IPS DF 19.7 (cell line): Measurements from ENCODE around the gene CNTNAP1.
"Not testable (repeated sequence)": the region's sequence is repeated elsewhere in the genome, so short reads cannot be mapped to it uniquely, and the experiment has no call there.

ENCODE experiments used
- DNase-seq: peaks from one replicate; pipeline ENCODE4 v3.0.0-alpha.2; 2013; ENCODE audit warnings: low read depth, low spot score

The CNTNAP1 gene

DNA sequence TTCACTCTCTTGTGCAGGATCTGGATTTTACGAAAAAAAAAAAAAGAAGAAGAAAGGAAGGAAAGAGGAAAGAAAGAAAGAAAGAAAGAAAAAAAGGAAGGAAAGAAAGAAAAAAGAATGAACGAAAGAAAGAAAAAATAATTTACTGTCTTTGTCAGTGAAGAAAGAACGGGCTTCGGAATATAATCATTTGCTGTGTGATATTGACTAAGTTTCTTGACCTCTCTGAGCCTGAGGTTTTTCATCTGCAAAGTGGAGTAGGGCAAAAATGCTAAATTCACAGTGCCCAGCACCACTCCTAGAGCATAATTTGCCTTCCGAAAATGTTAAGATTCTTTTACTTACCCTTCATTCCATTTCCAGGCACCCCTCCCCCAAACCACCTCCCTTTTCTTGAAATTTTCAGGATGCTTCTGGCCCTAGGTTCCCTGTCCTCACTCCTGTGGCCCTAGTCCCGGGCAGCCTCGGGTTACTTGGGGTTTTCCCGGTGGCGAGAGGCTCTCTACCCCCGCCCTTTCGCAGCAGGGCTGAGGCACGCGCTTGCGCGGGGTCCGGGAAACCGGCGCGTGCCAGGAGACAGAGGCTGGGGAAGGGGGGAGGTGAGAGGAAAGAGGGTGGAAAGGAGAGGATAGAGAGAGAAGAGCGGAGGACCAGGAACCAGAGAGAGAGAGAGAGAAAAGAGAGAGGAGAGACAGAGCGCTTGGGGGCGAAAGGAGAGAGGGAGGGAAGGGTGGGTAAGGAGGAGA is at the start of gene CNTNAP1:
CNTNAP1 (plus strand) TSS at position 556 of the 746 bp plus-strand sequence. CDS start 299 bp downstream, outside the sequence.
- no peak for DNase-seq

DNA sequence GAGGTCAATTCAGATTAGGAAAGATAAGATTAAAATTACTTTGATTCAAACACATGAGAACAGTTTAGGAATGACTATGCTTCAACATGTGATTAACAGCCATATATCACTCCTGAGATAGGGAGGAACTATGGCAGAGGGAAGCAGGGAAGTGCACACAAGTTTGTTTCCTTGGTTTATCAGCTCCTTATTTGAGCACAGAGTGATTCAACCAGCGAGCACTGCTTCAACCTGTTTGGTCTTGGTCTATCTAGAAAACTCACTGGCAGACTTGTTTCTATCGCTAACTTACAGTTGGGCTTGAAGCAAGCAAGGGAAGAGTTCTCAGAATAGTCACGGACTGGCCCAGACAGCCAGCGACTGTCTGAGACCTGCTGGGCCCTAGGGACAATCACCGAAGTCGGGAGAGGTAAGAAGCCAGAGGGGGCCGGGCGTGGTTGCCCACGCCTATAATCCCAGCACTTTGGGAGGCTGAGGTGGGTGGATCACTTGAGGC is 49.3 kb upstream of the CNTNAP1 start:
- DNase-seq, result no peak

DNA sequence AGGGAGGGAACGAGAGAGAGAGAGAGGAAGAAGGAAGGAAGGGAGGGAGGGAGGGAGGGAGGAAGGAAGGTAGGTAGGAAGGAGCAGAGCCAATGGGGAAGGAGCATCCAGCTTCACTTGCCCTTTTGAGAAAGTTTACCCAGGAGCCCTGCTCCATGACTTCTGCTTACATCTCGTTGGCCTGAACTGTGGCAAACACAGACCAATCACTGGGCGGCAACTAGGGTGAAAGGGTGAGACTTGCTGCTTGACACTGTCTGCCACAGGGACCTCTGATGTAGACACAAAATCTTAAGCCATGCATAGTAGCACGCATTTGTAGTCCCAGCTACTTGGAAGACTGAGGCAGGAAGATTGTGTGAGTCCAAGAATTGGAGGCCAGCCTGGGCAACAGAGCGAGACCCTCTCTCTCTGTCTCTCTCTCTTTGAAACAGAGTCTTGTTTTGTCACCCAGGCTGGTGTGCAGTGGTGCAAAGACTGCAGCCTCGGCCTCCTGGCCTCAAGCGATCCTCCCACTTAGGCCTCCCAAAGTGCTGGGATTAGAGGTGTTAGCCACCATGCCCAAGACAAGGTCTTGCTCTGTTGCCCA is 42.7 kb upstream of the CNTNAP1 start:
- DNase-seq, result no peak

DNA sequence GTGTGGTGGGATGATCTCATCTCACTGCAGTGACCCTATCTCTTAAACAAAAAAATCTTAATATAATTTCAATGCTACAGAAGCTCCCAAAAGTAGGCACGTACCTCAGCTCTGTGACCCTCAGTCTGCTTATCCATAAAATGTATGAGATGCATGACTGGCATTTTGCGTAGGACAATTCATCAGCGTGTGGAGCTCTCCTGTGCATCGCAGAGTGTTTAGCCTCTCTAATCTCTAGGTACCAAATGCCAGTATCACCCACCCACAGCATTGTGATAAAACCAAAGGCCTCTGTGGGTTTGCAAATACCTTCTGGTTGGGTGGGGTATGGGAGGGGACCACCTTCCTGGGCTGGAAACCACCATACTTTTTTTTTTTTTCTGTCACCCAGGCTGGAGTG is 42.2 kb upstream of the CNTNAP1 start:
- DNase-seq, result no peak

DNA sequence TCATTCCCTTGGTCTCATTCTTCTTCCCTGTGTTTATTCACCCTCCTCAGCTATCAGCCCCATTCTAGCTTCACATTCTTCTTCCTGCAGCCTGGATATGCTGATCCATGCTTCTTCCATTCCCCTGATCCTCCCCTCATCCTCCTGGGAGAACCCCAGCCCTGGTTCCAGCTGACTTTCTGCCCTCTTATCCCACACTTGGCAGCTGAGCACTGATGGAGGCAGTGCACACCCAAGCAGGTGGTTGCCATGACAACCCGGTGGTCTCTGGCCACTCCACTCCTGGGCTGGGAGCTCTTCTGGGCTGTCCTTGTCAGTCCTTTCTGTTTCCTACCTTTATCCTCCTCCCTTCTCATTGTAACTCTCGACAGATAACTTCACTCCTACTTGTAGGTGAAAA is 40.0 kb upstream of the CNTNAP1 start:
- no peak for DNase-seq

DNA sequence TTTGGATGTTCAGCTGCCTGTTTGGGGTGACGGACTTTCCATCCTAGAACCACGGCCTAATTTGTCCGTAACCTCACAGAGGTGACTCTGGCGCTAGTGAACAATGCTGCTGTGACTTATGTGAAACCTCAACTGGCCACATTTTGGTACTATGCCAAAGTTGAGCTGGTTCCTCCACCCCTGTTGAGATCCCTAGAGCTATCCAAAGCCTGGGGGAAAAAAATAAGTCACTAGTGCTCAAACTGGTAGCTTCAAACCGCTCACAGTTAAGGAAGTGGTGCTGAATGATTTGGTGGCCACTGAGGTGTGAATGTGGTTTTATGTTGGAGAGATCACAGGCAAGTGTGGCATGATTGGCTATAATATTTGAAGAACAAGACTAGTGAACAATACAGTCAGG is 34.6 kb upstream of the CNTNAP1 start:
- DNase-seq, result no peak

DNA sequence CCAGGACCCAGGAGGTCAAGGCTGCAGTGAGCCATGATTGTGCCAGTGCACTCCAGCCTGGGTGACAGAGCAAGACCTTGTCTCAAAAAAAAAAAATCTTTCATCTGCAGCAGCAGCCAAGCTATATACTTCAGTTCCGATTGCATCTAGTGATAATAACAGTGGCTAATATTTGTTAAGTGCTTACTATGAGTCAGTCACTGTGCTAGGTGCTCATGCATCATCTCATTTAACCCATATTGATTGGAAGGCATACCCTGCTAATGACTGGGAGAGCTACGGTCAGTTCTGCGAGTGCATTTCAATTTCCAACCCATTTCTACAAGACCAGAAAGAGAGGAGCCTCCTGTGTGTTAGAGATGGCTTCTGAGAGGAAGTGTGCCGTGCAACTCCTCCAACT is 30.9 kb upstream of the CNTNAP1 start:
- DNase-seq, result no peak

DNA sequence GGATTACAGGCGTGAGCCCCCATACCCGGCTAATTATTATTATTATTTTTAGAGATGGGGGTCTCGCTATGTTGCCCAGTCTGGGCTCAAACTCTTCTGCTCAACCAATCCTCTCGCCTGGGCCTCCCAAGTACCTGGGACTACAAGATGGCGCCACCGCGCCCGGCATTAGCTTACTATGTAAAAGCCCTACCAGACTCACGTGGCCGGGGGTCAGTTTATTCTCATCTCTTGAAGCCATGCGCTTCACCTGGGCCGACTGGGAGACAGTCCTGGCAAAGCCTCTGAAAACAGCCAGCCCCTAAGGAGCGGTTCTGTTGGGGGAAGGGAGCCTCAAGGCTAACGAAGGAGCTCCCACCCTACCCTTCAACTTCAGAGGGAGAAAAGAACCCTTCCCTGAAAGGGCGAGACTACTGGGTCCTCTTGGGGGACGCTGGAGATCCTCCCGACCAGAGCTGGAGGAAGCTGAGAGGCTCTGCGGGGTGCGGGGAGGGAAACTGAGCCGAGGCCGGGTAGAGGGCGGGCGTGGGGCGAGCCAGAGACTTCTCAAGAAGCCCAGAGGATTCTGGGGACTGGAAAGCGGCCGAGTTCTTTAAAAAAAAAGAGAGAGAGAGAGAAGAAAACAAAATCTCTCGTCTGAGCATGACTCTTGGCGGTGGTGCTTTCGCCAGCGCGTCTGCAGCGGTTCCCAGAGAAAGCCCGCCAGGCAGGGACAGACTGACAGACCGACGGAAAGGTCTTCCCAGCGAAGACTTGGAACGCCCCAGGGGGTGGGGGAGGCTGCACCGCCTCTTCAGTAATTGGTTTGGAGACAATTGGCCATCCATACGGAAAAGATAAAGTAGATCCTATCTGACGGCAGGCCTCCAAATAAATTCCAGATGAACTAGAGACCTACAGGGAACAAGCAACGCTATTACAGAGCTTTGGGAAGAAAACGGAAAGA is 28.9 kb upstream of the CNTNAP1 start:
- DNase-seq, result no peak

DNA sequence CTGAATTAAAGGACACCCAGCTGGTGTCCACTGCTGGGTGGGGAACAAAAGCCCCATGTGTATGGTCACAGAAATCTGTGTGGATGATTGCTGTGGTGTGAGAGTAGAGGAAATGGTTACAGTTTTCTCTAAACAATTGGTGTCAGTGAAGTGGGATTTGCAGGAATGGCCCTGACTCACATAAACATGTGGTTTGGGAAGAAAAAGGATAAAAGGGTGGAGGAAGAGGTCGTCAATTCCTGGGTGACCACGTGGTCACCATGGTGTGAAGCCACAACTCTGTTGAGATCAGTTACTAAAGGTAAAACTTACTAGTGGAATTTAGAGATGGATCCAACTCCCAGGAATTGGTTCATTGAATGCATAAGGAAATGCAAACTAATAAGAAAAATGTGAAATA is 26.8 kb upstream of the CNTNAP1 start:
- DNase-seq, result no peak

DNA sequence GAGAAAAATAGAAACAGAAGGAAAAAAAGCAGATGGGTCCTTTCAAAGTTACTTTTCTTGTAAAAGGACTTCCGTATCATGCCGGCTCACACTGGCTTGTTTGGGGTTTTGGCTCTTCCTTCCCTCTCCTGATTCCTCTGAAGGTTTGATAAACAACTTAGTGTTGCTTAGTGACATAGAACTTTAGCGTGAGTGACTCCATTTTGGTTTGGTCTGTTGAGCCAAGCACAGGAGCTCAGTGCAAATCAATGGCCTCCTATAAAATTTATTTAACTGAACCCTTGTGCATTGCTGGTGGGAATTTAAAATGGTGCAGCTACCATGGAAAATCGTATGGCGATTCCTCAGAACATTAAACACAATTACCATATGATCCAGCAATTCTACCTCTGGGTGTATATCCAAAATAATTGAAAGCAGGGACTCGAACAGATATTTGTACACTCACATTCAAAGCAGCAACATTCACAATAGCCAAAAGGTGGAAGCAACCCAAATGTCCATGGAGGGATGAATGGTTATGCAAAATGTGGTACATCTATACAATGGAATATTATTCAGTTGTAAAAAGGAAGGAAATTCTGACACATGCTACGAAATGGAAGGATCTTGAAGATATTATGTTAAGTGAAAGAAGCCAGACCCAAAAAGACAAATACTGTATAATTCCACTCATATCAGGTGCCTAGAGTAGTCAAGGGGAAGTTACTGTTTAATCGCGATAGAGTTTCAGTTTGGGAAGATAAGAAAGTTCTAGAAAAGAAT is 24.3 kb upstream of the CNTNAP1 start:
- no peak for DNase-seq

DNA sequence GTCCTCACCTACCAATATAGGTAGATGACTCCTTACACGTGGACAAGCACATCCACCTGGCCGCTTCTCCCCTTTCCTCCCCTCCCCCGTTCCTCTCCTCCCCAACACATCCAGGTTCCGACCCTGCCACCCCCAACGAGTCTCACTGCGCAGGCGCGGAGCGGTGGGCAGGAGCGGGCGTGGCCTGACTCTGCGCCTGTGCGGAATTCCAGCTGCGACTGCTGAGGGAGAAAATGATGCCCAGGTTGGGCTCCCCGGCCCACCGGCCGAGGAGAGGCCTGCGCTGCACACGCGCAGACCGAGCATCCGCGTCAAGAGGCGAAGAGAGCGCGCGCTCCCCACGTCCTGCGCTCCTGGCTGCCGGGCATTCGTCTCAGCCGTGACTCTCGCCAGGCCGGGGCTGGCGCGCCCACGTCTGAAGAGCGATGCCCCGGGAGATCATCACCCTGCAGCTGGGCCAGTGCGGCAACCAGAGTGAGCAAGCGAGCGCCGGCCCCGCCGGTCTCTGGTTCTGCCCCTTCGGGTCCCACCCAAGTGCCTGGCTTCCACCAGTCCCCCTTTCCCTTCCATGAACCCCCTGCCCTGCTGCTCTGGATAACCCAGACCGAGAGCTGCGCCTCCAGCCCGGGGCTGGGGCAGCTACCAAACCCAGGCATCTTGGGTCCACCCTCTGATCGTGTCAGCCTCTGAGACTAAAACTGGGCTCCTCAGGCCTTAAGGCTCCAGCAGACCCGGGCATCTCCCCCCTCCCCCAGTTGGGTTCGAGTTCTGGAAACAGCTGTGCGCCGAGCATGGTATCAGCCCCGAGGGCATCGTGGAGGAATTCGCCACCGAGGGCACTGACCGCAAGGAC is 23.0 kb upstream of the CNTNAP1 start, which contains the start of gene TUBG2:
TUBG2 (plus strand) TSS at position 206 of the 853 bp plus-strand sequence; CDS start at position 426, 220 bp downstream.
- DNase-seq, result no peak

DNA sequence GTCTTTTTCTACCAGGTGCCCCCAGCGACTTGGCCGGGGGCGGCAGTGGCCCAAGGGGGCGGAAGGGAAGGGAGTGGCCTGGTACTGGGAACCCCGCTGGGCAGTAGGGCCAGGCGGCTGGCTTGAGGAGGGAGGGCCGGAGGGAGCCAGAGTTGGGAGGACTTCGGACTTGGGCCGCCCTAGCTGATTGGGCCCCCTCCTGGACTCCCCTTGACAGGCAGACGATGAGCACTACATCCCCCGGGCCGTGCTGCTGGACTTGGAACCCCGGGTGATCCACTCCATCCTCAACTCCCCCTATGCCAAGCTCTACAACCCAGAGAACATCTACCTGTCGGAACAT is 22.4 kb upstream of the CNTNAP1 start:
- not testable (repeated sequence) for DNase-seq

DNA sequence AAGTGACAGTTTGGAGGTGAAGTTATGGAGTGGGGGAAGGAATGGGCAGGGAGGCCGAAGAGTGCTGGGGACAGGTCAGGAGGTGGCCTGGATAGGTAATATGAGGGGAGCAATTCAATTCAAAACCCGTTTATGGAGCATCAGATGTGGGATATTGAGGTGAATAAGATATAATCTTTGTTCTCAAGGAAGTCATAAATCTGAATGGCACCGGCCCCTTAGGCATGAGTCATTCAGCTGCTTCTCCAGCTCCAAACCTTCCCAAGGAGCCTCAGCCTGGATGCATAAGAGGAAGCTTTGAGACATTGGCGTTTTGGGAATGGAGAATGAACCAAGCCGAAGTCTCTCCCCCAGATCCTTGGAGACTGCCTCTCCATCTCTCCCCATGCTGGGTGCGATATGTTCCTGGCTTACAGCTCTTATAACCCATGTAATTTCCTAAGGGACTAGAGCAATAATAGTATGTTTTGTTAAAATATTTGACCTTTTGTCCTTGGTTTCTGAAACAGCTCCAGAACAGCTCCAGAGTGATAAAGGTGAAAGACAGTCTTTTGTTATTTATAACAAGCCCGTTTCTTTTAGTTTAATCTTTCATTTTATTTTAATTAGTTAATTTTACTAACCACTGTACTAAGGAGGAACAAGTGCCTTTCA is 21.5 kb upstream of the CNTNAP1 start:
- no peak for DNase-seq

DNA sequence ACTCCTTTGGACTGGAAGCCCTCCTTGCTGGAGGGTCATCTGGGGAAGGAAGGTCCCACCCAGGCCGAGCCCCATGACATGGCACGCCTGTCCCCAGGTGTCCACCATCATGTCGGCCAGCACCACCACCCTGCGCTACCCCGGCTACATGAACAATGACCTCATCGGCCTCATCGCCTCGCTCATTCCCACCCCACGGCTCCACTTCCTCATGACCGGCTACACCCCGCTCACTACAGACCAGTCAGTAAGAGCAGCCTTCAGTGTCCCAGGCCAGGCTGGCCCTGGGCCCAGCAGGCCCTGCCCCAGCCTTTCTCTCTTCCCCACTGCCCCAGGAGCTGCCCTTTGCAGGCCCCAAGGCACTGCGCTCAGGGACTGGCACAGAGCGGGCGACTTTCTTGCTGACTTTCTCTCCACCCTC is 16.7 kb upstream of the CNTNAP1 start:
- DNase-seq, result no peak

DNA sequence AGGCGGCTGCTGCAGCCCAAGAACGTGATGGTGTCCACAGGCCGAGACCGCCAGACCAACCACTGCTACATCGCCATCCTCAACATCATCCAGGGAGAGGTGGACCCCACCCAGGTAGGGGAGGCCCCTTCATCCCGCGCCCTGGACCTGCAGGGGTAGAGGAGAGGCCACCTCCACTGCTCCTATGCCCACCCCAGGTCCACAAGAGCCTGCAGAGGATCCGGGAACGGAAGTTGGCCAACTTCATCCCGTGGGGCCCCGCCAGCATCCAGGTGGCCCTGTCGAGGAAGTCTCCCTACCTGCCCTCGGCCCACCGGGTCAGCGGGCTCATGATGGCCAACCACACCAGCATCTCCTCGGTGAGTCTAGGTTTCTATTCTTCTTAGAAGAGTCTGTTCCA is 16.2 kb upstream of the CNTNAP1 start:
- not testable (repeated sequence) for DNase-seq

DNA sequence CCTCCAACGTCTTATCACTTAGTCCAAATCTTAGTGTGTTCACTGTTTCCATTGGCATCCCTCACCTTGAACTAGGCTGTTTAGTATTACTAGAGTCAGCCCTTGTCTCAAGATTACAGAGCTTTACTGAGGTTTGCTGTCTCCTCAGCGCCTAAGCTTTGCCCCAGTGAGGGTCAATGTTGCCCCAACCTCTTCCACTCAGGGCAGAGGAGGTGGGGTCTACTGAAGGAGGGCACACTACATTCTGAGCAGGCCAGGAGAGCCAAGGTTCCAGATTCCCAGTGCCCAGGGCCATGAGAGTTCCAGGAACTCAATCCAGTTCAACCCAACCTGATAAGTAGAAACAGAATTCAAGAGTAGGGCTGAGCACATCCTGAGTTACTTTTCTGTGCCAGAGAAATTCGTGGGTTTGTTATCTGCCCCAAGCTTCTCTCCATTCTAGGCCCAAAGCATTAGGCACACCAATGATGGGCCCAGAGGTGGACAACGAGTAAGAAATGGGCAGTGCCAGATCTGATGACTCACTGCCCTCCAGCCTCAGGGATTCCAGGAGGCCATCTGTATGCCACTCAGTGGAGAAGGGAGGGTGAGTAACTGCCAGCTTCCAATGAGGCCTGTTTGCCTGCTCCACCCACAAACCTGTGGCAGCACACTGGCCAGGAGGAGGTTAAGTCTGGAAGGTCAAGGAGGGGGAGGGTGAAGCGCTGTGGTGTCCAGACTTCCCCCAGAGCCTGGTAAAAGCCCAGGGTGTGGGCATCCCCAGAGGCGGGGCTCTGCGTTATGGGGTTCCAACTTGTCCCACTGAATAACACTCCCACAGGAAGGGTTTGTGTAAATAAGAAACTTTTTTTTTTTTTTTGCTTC is 15.0 kb upstream of the CNTNAP1 start:
- DNase-seq, result no peak

DNA sequence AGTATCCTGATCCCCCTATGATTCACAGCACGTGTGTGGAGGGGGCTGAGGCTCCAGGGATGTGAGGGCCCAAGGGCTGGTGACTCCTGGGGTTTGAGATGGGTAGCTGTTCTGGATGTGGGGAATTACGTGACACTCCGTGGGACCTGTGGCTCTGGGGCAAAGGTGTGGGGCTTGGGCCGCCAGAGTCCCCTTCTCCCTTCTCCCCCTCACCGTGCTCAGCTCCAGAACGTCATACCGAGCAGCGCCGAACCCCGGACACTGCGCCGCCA is 12.7 kb upstream of the CNTNAP1 start:
- no peak for DNase-seq

DNA sequence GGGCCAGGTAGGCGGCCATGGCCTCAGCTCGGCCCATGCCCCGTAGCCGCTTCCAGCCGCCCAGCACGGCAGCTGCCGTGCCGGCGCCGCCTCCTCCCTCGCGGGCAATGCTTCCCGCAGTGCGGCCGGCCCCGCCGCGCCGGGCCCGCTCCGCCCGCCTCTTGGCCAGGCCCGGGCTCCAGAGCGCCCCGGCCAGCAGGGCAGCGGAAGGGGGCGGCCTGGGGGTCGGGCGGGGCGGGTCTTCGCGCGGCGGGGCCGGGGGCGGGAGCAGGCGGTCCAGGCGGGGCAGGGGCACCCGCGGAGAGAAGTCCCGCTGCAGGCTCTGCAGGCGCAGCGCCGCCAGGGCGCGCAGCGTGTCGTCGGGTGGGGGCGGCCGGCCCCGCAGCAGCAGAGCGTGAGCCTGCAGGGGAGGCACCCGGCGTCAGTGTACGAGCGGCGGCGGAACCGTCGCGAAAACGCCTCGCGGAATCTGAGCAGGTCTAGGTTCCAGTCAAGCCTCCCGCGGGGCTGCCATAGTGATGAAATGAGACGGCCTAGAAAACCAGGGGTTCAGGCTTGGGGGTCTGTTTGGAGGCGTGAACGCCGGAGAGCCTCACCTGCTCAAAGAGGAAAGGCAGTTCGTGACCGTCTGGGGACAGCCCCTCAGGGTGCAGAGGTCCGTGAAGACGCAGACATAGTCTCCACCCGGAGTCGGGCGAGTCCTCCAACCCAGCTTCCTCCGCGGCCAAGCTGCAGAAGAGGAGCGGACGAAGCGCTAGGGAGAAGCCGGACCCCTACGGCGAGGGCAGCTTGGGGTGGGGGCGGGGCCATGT is 12.1 kb upstream of the CNTNAP1 start:
- DNase-seq, result no peak
